GM13976 (cell line): ENCODE results near the gene B3GNT9.

ENCODE experiments used
- DNase-seq: peaks from one replicate; pipeline ENCODE4 v3.0.0; 2012; ENCODE audit warnings: low spot score
- CTCF ChIP-seq: IDR thresholded peaks from 2 replicates; pipeline ENCODE4 v1.5.1; 2012; ENCODE audit warnings: borderline replicate concordance, mild to moderate bottlenecking; ENCODE audit not compliant: insufficient read depth; ENCODE audit errors: extremely low read depth, missing control alignments, control extremely low read depth
- in situ Hi-C: fragments of 300-500 bp; cut with MboI; formaldehyde crosslinking; loops from one replicate; pipeline ENCODE4 v1.12.0; 2022; ENCODE audit warnings: low sequenced_read_pairs, mixed read lengths, inconsistent platforms; ENCODE audit not compliant: unreplicated experiment

The B3GNT9 gene

GRCh38 chr16:67150833-67151396, at the start of gene B3GNT9:
B3GNT9 (minus strand) TSS chr16:67150998; CDS start chr16:67150485, 513 bp downstream.
- in situ Hi-C loops = loop anchor here (5.0 to 25.0 kb wide), 2 partner anchors 134 to 189 kb away; partner anchors contain the start of gene CES3
- TF ChIP-seq CTCF = no peak
- DNase-seq = peak; percentile 84

DNA sequence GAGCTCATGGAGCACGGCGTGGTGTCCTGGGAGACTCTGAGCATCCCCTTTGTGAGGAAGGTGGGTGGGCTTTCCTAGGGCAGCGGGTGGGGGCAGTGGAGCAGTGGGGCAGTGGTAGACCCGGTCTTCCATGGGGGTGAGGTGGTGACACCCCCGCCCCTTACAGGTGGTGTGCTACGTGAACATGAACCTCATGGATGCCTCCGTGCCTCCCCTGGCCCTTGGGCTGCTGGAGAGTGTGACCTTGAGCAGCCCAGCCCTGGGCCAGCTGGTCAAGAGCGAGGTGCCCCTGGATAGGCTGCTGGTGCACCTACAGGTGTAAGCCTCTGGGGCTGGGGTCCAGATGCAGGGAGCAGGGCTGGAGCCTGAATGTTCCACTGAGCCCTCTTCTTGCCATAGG, 49.7 kb upstream of the B3GNT9 start:
- no peak for DNase-seq
- no peak for TF ChIP-seq CTCF
- in situ Hi-C loops = no loop called here

DNA sequence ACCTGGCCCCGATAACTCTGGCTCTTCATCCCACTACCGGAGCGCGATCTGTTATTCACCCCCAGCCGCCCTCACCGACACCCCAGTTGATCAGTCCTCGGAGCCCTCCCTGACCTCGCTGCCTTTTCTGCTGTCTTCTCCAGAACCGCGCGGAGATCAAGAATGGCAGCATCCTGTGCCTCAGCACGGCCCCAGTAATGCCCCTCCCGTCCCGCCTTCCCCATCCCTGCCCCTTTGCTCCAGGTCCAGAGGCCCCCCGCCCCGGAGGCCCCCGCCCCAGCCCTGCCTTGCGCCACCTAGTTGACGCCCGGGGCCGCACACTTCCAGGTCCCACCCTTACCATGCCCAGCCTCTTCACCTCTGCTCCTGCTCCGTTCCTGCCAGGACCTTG, 49.0 kb upstream of the B3GNT9 start:
- in situ Hi-C loops = no loop called here
- no peak for TF ChIP-seq CTCF
- DNase-seq = peak; percentile 22

GRCh38 chr16:67199011-67199807, 48.4 kb upstream of the B3GNT9 start, which contains the start of gene ELMO3:
ELMO3 (plus strand) TSS chr16:67199131; CDS start chr16:67199327, 196 bp downstream.
- TF ChIP-seq CTCF = no peak
- in situ Hi-C loops = no loop called here
- DNase-seq = peak; percentile 36

DNA sequence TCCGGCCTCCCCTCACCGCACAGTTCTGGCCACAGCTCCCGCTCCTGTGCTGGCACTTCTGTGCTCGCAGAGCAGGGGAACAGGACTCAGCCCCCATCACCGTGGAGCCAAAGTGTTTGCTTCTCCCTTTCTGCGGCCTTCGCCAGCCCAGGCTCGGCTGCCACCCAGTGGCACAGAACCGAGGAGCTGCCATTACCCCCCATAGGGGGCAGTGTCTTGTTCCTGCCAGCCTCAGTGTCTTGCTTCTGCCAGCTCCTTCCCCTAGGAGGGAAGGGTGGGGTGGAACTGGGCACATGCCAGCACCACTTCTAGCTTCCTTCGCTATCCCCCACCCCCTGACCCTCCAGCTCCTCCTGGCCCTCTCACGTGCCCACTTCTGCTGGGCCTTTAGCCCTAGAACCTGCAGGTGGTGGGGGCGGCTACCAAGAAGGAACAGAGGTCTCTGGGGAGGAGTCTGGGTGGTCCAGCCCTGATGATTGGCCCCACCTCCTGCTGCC, 47.5 kb upstream of the B3GNT9 start:
- peak; percentile 56 for DNase-seq
- TF ChIP-seq CTCF = peak; percentile 36
- in situ Hi-C loops = no loop called here

DNA sequence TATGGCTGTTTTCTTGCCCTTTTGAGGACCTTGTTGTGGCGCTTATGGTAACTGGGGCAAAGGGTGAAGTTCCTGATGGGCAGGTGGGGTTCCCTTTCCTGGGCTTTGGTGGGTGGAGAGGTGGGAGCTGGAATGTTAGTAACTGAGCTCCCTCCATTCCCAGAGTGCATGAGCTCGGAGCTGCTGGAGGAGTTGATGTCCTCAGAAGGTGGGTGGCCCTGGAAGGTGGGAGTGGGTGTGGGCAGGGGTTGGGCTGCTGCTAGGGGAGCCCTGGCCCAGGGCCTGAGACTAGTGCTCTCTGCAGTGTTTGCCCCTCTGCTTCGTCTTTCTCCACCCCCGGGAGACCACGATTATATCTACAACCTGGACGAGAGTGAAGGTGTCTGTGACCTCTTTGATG, 46.9 kb upstream of the B3GNT9 start:
- in situ Hi-C loops = no loop called here
- no peak for TF ChIP-seq CTCF
- DNase-seq = peak; percentile 24
